ENCODE results near the gene HOOK1.
"Not testable (repeated sequence)": the region's sequence is repeated elsewhere in the genome, so short reads cannot be mapped to it uniquely, and the experiment has no call there.

HOOK1 gene

DNA sequence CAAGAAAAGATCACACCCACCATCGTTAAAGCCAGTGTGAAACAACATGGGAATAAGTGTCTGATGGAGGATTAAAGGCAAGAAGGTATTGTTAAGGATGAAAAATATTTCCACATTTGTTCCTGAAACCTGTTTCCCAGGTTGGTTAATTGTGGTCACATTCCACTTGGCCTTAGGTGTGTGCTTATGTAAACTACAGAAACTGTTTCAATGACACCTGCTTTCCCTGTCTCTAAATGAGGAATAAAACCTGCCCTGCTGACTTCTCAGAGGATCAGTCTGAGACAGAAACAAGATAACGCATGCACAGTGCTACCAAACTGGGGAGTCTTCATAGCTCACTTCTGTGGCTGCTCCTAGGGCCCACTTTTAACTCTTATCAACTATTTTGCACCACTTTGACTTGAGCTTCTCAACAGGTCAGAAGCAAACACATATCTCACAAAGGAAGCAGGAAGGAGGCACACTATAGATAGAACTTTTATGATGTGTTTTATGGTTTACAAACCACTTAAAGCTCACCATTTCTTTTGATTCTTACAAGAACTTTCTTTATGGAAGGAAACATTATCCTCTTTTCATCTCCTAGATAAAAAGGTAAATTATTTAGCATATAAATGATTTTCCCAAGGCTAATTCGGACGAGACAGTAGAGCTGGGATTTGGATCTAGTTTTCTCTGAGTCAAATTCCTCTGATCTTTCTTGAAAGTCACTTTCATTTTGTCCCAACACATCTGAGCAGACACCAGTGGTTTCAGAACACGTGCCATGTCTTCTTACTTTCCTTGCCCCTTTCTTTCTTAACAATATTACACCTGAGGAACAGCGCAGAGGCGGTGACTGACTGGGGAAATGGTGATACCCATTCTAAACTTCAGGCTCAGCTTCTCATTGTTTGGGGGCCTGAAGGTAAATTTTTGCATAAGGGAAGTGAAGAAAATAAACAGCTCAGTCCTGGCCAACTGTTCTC lies 78.4 kb downstream of the HOOK1 start:
- DNase-seq = peak; percentile 67

DNA sequence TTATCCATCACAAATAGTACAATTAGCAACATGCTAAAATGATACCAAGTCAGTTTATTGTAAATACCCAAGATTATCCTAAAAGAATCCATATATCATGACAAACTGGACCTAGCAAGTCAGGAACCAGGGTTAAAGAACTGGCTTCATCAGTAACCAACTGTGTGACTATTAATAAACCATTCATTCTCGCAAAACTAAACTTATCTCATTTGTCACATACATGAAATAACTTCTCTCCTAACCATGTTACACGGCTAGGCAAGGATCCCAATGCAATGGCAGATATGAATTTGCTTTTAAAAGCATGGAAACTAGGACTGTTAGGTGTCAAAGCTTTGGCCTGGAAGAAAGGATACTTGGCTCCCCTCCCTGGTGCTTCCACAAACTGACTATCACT lies 82.4 kb downstream of the HOOK1 start:
- no peak for DNase-seq

DNA sequence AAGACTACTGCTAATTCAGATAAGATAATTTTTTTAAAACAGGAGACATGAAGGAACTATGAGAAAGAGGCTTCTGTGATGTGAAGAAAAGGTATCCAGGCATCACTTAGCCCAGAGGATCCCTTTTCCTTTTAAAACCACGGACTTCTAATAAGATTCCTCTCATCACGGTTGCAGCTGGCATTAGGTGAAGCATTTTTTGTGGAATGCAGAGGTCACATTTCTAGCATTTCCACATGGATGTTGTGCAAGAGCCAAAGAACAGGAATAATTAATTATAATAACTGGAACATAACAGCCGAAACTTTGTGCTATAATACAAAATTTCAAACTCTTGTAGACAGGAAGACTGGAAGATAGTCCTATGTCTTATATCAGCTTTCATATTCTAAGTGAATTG lies 84.2 kb downstream of the HOOK1 start:
- DNase-seq = no peak

DNA sequence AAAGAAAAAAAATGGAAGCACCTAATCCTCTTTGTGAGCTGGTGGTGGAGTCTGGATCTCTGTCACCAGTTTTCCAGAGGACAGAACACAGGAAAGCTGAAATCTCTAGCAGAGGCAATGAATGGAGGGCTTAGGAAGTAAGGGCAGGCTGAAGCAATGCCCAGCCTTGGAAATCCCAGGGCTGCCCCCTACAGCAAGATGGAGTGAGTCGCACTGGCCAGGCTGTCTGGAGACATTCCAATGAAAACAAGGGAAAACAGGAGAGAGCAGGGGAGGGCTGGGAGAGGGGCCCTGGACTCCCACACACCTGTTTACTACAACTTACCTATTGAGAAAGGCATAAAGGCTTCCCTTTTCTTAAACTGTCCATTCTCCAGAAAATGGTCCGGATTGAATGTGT lies 85.9 kb downstream of the HOOK1 start:
- DNase-seq = no peak

DNA sequence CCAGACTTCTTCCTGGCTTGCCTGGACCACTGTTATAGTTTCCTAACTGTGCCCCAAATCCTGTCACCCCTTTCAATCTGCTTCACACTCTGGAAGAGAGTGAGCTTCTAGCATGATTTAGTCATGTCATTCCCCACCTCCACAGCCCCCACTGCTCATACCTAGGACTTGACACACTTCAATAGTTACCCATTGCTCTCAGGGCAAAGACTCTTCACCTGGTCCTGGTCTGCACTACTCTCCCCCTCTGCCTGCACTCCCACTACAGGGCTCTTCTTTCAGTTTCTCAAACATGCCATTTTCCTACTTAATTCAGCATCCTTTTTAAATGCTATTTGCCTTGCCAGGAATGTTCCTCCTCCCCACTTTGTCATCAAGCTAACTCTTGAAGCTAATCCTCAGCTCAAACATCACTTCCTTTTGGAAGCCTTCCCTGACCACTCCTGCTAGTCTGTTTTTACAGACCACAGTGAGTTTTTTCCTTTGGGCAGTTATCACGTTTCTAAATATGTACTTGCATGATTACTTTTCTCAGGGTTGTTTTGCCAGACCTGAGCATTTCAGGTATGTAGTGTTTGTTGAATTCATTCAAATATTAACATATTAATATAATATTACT lies 87.1 kb downstream of the HOOK1 start:
- DNase-seq = no peak

DNA sequence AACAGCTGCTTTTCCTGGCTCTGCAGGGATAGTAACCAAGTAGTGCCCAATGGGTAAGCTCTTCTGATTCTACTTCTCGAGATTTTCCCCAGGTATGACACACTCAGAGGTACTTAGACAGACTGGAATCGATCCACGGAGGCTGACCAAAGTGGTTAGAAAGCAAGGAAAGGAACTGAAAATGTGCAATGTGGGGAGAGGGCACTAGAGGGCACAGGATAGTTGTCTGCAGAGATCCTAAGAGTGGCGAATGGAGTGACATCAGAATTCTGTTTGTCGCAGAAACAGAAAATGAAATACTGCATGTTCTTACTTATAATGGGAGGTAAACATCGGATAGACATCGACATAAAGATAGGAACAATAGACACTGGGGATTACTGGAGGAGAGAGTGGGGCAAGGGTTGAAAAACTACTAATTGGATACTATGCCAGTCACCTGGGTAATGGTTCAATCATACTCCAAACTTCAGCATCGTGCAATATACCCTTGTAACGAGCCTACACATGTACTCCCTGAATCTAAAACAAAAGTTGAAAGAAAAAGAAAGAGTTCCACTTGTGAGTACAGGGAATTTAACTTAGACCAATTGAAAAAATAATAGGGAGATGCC lies 88.5 kb downstream of the HOOK1 start:
- DNase-seq = peak; percentile 35

DNA sequence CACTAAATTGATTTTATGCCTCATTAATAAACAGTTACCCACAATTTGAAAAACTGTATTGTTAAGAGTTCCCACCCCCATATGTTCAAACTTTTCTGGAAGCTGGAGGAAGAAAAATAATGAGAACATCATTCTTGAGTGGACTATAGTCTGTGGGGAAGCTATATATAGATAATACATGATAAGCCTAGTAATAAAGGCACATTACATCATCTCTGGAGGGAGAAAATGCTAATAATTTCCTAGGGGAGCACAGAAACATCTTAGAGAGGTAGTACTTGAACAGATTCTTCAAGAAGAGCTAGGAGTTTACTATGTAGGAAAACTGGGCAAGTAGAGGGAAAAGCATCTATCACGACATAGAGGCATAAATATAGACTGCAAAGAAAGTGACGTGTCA lies 92.2 kb downstream of the HOOK1 start:
- DNase-seq = no peak

DNA sequence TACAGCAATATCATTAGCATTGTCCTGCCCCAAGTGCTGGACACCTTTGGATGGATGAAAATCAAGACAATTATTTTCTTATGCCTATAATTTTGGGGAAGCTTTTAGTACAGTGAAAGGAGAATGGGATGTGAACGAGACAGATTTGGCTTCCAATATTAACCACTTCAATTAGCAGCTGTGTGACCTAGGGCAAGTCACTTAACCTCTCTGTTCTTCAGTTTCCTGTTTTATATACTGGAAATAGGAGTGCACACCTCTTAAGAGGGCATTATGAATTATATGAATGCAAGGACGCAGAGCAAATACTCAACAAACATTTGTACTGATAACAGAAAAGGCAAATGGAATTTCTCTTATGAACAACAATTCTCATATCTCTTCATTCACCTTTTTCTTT lies 93.3 kb downstream of the HOOK1 start:
- no peak for DNase-seq

DNA sequence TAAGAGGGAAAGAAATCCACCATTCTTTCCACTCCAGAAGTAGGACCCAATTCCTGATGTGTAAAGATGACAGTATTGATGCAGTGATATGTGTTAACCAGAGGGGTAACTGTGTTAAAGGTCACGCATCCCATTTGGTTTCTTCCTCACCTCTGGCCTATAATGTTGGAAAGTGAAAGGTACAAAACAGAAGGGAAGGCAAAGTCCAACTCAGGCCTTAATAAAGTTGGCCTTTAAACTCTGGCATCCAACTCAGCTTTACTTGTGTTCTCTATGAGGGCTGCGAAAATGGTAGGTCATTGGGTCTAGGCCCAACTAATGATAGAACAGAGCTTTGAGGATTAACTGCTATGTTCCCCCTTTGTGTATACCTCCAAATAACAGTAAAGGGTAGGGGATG lies 93.9 kb downstream of the HOOK1 start:
- no peak for DNase-seq

DNA sequence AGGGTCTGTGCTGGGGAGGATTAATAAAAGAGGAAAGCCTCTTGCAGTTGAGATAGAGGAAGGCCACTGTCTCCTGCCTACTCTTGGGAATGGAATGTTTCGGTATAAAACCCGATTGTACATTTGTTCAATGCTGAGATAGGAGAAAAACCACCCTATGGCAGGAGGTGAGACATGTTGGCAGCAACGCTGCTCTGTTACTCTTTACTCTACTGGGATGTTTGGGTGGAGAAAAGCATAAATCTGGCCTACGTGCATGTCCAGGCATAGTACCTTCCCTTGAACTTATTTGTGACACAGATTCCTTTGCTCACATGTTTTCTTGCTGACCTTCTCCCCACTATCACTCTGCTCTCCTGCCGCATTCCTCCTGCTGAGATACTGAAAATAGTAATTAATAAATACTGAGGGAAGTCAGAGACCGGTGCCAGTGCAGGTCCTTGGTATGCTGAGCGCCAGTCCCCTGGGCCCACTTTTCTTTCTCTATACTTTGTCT lies 100.1 kb downstream of the HOOK1 start:
- not testable (repeated sequence) for DNase-seq

DNA sequence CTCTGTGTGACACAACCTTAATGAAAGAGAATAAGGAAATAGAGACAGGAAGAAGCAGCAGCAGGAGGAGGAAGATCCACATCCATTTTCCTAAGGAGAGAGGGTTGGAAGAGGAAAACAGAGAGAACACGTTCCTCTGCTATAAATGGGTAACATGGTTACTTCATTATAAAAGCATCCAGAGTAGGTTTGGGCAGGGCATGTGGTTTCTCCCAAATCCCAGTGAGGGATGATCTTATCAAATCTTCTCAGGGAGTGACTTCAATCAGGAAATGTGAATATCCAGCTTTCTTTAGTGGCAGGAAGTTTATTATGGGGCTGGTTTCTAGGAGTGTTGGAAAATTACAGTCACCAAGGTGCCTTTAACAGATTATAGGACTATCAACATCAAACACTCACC lies 100.8 kb downstream of the HOOK1 start:
- DNase-seq = no peak

DNA sequence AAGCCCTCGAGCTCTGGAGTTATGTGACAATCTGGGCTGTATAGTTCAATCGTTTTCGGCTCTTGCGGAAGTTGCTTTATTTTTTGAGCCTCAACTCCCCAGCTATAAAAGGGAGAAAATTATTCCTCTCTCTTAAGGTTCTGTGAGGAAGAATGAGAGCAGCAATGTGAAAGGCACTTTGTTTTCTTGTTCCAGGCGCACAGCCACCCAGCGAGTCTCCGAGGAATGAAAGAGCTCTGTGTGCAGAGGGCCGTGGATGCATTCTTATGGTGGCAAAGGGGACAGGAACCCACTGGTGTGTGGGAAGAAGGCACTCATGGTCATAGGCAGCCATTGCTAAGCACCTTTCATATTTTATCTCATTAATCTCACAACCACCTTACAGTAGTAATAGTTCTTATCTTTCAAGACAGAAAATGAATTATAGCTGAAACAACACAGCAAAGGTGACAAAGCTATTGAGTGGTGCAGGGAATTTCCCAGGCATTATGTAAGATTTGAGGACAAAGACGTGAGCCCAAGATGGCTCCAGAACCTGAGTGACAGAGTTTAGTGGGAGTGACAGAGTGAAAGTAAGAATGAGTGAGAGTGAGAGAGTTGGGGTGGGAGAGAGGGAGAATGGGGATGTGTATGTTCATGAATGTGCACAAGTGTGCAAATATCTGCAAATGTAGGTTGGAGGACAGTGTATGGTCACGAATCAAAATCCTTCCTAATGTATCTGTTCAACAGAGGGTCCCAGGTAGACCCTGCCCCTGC lies 102.5 kb downstream of the HOOK1 start:
- no peak for DNase-seq

DNA sequence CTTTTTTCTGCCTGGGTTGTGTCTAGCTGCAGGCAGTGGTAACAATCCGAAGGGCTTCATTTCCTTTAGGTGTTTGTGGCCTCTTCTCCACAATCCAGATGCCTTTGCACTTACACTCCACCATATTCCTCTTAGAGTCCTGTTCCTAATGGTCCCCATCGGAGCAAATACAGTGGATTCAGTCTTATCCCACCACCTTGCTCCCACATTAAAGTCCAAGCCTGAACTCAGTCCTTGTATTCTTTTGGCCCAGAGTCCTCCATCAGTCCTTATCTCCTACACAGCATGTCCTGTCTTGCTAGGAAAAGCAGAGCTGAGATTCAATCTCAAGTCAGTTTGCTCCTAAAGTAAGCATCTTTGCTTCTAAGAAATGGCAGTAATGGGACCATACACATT lies 103.0 kb downstream of the HOOK1 start:
- DNase-seq = no peak

DNA sequence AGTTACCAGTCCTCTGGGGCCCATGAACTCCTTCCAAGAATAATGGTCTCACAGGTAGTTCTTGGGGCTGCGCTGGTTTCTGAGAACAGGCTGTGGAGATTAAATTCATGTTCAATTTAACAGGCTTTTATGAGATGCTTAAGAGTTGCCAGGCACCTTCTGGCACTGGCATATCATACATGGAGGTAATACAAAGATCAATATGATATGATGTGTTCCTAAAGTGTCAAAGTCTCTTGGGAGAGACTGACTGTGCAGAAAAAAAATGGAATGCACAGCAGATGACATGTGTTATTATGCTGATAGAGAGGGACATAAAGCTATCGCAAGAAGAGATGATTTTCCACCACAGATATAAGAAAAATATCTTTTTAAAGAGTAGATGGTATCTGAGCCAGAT lies 105.0 kb downstream of the HOOK1 start:
- no peak for DNase-seq

DNA sequence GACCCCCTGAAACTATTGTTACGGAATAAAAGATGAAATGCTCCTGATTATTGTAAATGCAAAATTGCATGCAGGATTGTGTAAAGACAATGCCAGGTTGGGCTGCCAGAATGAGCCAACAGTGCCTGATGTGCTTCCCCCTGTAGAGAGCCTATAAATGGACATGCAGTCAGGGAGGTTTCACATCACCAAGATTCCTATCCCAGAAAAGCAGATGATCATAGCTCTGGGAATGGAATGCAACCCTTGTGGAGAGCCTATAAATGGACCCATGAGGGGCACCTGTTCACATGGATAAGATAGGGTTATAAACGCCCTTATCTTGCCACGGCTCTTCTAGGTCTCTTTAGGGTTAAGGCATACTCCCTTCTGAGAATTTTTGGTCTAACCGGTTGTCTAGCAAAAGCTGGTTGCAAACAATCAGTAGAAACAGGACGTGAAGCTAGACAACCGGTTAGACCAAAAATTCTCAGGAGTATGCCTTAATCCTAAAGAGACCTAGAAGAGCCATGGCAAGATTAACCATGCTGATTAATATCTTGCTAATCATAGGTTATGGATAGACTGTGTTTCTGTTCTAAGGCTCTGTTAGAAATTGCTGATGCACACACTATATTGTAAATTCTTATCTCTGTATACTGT lies 106.6 kb downstream of the HOOK1 start:
- not testable (repeated sequence) for DNase-seq

DNA sequence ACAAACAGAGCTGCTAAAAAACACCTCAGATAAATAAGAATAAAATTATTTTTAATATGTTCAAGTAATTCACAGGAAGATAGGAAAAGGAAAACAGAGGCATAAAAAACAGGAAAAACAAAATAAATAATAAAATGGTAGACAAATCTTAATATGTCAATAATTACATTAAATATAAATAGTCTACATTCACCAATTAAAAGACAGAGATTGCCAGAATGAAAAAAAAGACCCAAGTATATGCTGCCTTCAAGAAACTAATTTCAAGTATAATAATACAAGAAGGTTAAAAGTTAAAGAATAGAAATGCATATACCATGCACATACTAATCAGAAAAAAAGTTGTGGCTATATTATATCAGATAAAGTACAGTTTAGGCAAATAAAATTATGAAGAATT lies 109.9 kb downstream of the HOOK1 start:
- no peak for DNase-seq

Measured in NCI-H2029 (cell line).